SK-N-SH (cell line): Measurements from ENCODE around the gene ZC3H7A. TPM values are rescaled to one million over a fixed set of nuclear protein-coding genes. Genes with fewer than 3 reads are reported as not detected.

Source experiments
- CTCF ChIA-PET: fragments of 300-600, 350-600 bp; formaldehyde crosslinking; extraction: SDS; loops from one replicate; lab custom pipeline; 2021; lab: Yijun Ruan, JAX
- POLR2A ChIA-PET: fragments of 350-600 bp; sonication (Branson Sonifier 250); formaldehyde crosslinking; extraction: SDS; loops from one replicate; lab custom pipeline; 2020; ENCODE audit warnings: antibody characterized with exemption, inconsistent platforms; lab: Yijun Ruan, JAX
- DNase-seq: peaks from one replicate; pipeline ENCODE4 v3.0.0; 2012
- H2AFZ ChIP-seq: fragments of 200-600 bp; sonication (generic); 2 replicates; pipeline ENCODE4 v1.8.1; 2016; ENCODE audit warnings: antibody characterized with exemption, mild to moderate bottlenecking, low read depth
- H3F3A ChIP-seq: fragments of 200-600 bp; sonication (generic); replicated peaks from 2 replicates; pipeline ENCODE3; 2016; ENCODE audit warnings: antibody characterized with exemption, mild to moderate bottlenecking; ENCODE audit not compliant: insufficient read depth
- H3K27ac ChIP-seq, 2 experiments: fragments of 200-500 bp in 1 of 2; fragments of 200-600 bp in 1 of 2; sonication (Bioruptor generic) in 1 of 2; sonication (generic), shearing (Covaris generic) in 1 of 2; 2 replicates each; pipeline versions ENCODE4 v1.5.1 to v1.6.1; 2014 to 2016; ENCODE audit warnings: low read depth in 2 of 2, inconsistent platforms in 1 of 2, low read length in 1 of 2, mild to moderate bottlenecking in 1 of 2, mixed read lengths in 1 of 2
- H3K27me3 ChIP-seq: fragments of 200-600 bp; sonication (generic), shearing (Covaris generic); 2 replicates; pipeline ENCODE4 v1.6.1; 2016; ENCODE audit warnings: mixed run types; ENCODE audit not compliant: insufficient read depth
- H3K36me3 ChIP-seq, 2 experiments: fragments of 200-500 bp in 1 of 2; fragments of 200-600 bp in 1 of 2; sonication (Bioruptor generic) in 1 of 2; sonication (generic) in 1 of 2; replicated peaks in 1 of 2; 2 replicates each; pipeline versions ENCODE3 to v1.5.1; 2014 to 2016; ENCODE audit warnings: low read length in 1 of 2, mild to moderate bottlenecking in 1 of 2; ENCODE audit not compliant: insufficient read depth in 2 of 2, control insufficient read depth in 1 of 2
- H3K4me1 ChIP-seq, 2 experiments: fragments of 200-500 bp in 1 of 2; fragments of 200-600 bp in 1 of 2; sonication (Bioruptor generic) in 1 of 2; sonication (generic), shearing (Covaris generic) in 1 of 2; 2 replicates each; pipeline versions ENCODE4 v1.5.1 to v1.6.1; 2014 to 2016; ENCODE audit warnings: low read depth in 1 of 2, low read length in 1 of 2, mixed run types in 1 of 2; ENCODE audit not compliant: insufficient read depth in 2 of 2, control insufficient read depth in 1 of 2
- H3K4me2 ChIP-seq: fragments of 200-600 bp; sonication (generic), shearing (Covaris generic); 2 replicates; pipeline ENCODE4 v1.6.1; 2017; ENCODE audit warnings: mixed run types
- H3K4me3 ChIP-seq, 2 experiments: fragments of 200-500 bp in 1 of 2; fragments of 200-600 bp in 1 of 2; sonication (Bioruptor generic) in 1 of 2; sonication (generic), shearing (Covaris generic) in 1 of 2; 2 replicates each; pipeline versions ENCODE4 v1.5.1 to v1.8.1; 2014 to 2016; ENCODE audit warnings: low read depth in 2 of 2, inconsistent platforms in 1 of 2, low read length in 1 of 2, mild to moderate bottlenecking in 1 of 2, mixed read lengths in 1 of 2, moderate library complexity in 1 of 2
- H3K79me2 ChIP-seq: fragments of 200-600 bp; sonication (generic); 2 replicates; pipeline ENCODE4 v1.8.1; 2017; ENCODE audit warnings: mild to moderate bottlenecking; ENCODE audit not compliant: insufficient read depth
- H3K9ac ChIP-seq: fragments of 200-600 bp; sonication (generic); 2 replicates; pipeline ENCODE4 v1.6.1; 2017; ENCODE audit warnings: mixed run types
- H3K9me2 ChIP-seq: fragments of 200-600 bp; sonication (generic); 2 replicates; pipeline ENCODE4 v1.6.1; 2017; ENCODE audit warnings: mixed run types
- H3K9me3 ChIP-seq: fragments of 200-600 bp; sonication (generic); 2 replicates; pipeline ENCODE4 v1.6.1; 2017; ENCODE audit warnings: mixed run types, mild to moderate bottlenecking, moderate library complexity
- H4K20me1 ChIP-seq: fragments of 200-600 bp; sonication (generic); 2 replicates; pipeline ENCODE4 v1.6.1; 2017; ENCODE audit warnings: mild to moderate bottlenecking, mixed run types; ENCODE audit not compliant: insufficient read depth
- ELF1 ChIP-seq: IDR thresholded peaks from 2 replicates; pipeline ENCODE4 v1.4.0; 2012
- GATA2 ChIP-seq: sonication (generic); formaldehyde crosslinking; IDR thresholded peaks from 2 replicates; pipeline ENCODE4 v1.5.0; 2020; ENCODE audit warnings: mild to moderate bottlenecking, missing genetic modification reagents
- JUND ChIP-seq: IDR thresholded peaks from 2 replicates; pipeline ENCODE4 v1.4.0; 2012
- RCOR1 ChIP-seq: fragments of 150-350 bp; IDR thresholded peaks from 2 replicates; pipeline ENCODE4 v1.6.1; 2017; ENCODE audit warnings: antibody characterized with exemption, low read length
- REST ChIP-seq: IDR thresholded peaks from 2 replicates; pipeline ENCODE4 v1.6.1; 2012; ENCODE audit warnings: mild to moderate bottlenecking, low read depth, low read length, moderate library complexity
- SIN3A ChIP-seq: IDR thresholded peaks from 2 replicates; pipeline ENCODE4 v1.6.1; 2012; ENCODE audit warnings: low read depth, mild to moderate bottlenecking, low read length, moderate library complexity, borderline replicate concordance
- TAF1 ChIP-seq: IDR thresholded peaks from 2 replicates; pipeline ENCODE4 v1.6.1; 2012; ENCODE audit warnings: low read depth, mild to moderate bottlenecking, low read length, moderate library complexity, borderline replicate concordance
- TCF12 ChIP-seq: IDR thresholded peaks from 2 replicates; pipeline ENCODE4 v1.4.0; 2012
- WGBS: methylation state at CpG from one replicate; pipeline ENCODE4 v1.1.6; 2017; ENCODE audit warnings: low lambda C conversion rate; 5-methylcytosine and 5-hydroxymethylcytosine counted together
- polyA plus RNA-seq, 3 experiments: library from polyadenylated mRNA; depleted of rRNA; stranded (reverse); fragments of >200 nt; gene quantifications; 2 replicates each; pipeline ENCODE4 v1.2.3, GENCODE V29; 2012

The ZC3H7A gene
- polyA plus RNA-seq, 1 of the 3 experiments (the other 2 are of a cell fraction) = 31.9 TPM

DNA sequence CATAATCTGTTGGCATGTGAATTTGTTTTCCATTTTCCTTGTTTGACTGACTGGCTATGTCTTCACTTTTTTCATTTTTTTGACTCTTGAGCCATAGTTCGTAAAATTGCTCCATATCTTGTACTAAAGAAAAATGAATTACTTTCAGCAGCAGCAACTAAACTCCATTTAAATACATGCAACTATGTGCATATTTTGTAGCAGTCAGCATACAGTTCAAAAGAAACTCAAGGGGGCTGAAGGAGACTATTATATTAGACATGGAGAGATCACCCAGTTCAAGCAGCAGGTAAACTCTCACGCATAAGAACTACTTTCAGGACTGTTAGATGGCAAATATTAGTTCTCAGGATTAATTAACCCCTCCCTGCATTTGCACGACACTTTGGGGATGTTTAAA is 40.8 kb downstream of the ZC3H7A start (continued):
- TF ChIP-seq REST = no peak

- no peak overlapping the region for H3K4me2 ChIP-seq
- CTCF ChIA-PET = no interaction called here
- no peak for TF ChIP-seq JUND
- no peak for TF ChIP-seq ELF1
- no peak for TF ChIP-seq TCF12
- TF ChIP-seq RCOR1 = no peak
- TF ChIP-seq GATA2 (CRISPR knock-in tag) = no peak
- no peak for TF ChIP-seq TAF1
These were observed 41.9 kb downstream of the ZC3H7A start for GRCh38 chr16:11755022-11755760.

DNA sequence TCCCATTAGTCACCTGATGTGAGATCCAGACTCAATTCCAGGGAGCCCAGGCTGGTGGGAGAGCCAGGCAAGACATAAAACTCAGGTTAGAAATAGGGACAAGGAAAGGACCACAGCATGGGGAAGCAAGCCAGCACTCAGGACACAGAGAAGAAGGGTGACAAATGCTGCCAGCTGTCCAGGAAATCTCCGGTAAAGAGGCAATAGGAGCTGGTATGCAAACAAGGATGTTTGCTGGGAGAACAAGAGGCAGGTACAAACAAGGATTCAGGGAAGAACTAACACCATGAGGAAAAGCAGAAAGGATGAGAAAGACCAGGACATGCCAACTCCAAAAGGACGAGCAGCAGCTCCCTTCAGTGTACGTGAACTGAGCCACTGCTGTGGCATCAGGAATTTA is 44.2 kb downstream of the ZC3H7A start:
- Histone ChIP-seq H3F3A (peaks cover 14% of the 10 kb centered on the region), H3K27me3 (no peaks in the 10 kb centered on the region), H3K4me1 (no peaks in the 10 kb centered on the region), H3K9me3 (no peaks in the 10 kb centered on the region), H3K79me2 (no peaks in the 10 kb centered on the region), H3K9me2 (no peaks in the 10 kb centered on the region), H4K20me1 (no peaks in the 10 kb centered on the region), H3K4me3 (no peak overlapping the region), H3K9ac (no peak overlapping the region), H3K27ac (no peak overlapping the region), H2AFZ (no peak overlapping the region), H3K36me3 (peaks cover 53 to 62% of the 10 kb centered on the region in 2 experiments), H3K4me2 (no peak overlapping the region)
- CTCF ChIA-PET = no interaction called here
- TF ChIP-seq SIN3A = no peak
- whole genome bisulfite sequencing = 94% methylated on average over 3 of the region's 3 CpGs
- no peak for DNase-seq
- POLR2A ChIA-PET = interaction anchor here (1.2 kb wide), 1 partner anchor 9 kb away, joined by 3 read pairs; no protein-coding TSS in a partner anchor

More at GRCh38 chr16:11755022-11755760, 41.9 kb downstream of the ZC3H7A start:
- Histone ChIP-seq H3K79me2 (no peaks in the 10 kb centered on the region), H3K27ac (no peak overlapping the region), H3K36me3 (peaks cover 70 to 75% of the 10 kb centered on the region in 2 experiments), H3K9ac (no peak overlapping the region), H3K4me3 (no peak overlapping the region), H3F3A (peaks cover 12% of the 10 kb centered on the region), H4K20me1 (no peaks in the 10 kb centered on the region), H3K9me2 (no peaks in the 10 kb centered on the region), H3K27me3 (no peaks in the 10 kb centered on the region), H3K4me1 (no peaks in the 10 kb centered on the region), H3K9me3 (no peaks in the 10 kb centered on the region), H2AFZ (no peak overlapping the region)
- POLR2A ChIA-PET = no interaction called here
- WGBS = 94% methylated on average over 13 of the region's 13 CpGs
- DNase-seq = no peak
